8988T (cell line): ENCODE measurements around the gene CALML4.
"Not testable (repeated sequence)": the region's sequence is repeated elsewhere in the genome, so short reads cannot be mapped to it uniquely, and the experiment has no call there.

Experiments used
- DNase-seq: peaks from one replicate; pipeline ENCODE4 v3.0.0; 2011

The CALML4 gene

DNA sequence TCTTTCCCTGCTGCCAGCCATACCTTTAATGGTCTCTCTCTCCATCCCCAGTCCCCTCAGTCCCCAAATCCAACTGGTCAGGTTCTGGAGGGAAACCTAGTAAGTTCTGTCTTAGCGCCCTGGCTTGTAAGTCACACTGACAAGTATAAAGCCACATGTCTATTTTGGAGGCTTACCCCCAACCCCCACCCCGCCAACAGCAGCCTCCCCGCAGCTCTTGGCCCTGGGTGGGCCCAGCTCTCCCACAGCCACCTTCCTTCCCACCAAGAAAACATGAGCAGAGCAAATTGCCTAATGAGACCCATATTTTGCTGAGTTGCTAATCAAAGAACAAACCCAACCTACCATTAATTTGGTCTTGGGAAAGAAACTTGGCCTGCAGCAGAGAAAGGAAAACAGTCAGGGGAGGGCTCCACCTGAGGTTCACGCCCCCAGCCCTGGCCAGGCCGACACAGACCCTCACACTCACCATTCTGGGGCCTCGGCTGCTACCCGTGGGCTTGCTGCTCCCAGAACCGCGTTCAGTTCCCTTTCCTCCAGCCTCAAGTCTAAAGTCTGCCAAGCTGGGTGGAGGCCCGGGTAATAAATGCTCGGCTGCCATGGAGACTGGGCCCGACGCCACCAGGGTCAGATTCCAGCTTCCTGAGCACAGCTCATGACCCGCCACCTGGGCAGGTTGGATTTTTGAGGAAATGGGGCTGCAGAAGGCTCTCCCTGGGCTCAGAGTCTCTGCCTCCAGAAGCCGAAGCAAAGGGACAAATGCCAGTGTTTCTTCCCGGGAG is at the start of gene CALML4:
TSS of gene CALML4 (minus strand) at position 557 of the 782 bp plus-strand sequence. CDS start at position 472, 85 bp downstream.
- DNase-seq, result no peak

DNA sequence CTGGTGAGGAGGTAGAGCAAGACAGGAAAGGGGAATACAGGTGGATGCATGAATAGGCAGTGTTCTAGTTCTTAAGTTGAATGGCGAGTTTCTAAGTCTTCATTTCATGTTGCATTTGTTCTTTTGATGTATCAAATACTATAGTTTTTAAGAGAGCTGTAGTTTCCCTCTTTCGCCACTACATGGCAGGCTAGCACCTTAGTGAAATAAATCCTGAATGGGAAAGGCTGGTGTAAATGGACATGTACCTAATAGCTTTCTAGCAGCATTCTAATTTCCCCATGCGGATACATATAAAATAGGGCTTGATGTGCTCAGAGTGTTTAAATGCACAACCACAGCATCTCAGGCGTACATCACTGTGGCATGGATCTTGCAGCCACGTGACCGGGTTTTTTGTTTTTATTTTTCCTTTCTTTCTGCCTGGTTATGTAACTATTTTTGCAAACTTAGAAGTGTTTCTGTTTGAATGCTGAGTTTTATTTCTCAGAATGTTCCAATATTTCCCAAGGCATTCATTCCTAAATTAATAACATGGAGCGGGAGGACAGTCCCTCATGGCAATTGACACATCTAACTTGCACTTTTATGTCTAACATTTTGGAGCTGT is 47.9 kb upstream of the CALML4 start:
- no peak for DNase-seq

DNA sequence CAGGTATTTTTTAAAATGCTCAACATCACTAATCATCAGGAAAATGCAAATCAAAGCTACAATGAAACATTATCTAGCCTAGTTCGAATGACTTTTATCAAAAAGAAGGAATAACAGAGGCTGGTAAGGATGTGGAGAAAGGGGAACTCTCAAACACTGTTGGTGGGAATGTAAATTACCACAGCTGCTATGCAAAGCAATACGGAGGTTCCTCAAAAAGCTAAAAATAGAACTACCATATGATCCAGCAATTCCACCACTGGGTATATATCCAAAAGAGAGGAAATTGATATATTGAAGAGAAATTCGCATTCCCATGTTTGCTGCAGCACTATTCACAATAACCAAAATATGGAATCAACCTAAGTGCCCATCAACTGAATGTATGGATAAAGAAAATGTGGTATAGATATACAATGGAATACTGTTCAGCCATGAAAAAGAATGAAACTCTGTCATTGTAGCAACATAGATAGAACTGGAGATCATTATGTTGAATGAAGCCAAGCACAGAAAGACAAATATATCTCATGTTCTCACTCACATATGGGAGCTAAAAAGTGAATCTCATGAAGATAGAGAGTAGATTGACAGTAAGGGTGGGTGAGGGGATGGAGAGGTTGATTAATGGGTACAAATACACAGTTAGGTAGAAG is 44.1 kb upstream of the CALML4 start:
- no peak for DNase-seq

DNA sequence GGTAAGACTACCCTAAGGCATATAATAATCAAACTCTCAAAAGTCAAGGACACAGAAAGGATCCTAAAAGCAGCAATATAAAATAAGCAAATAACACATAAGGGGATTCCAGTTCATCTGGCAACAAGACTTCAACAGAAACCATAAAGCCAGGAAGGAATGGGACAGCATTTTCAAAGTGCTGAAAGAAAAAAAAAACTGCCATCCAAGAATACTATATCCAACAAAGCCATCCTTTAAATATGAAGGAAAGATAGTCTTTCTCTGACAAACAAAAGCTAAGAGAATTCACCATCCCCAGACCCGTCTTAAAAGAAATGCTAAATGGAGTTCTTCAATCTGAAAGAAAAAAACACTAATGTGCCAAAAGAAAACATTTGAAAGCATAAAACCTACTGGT is 39.1 kb upstream of the CALML4 start:
- DNase-seq, result no peak

DNA sequence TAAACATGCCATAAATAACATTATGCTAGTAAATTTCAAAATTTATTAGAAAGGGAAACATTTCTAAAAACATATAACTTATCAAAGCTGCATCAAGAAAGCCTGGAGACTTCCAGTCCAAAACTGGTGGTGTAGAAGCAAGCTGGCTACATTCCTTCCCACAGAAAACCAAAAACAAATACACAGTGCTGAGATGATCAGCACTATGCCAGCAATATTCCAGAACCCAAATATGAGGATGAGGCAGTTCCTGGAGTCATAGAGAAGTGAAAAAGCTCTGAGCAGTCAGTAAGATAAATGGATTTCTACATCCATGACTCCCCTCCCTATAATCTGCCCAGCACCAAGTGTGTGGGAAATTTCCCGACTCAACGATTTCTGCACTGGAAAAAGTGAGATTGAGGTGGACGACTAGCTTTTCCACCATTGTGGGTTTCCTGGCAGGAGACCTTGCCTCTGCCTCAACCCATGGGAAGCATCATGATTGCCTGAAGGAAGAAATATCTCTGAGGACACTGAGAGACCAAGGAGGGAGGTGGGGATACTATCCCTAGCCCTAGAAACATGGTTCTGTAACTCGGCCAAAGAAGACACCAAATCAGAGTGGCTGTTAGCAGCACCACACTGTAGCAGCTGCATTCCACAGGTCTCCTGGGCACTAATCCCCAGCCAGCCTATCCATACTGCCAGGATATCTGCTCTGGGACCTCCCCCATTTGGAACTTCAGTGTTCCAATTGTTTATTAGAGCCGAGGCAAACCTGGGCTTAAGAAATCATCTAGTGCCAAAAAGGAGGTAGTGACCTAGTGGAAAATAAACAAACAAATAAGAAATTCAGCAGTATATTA is 36.2 kb upstream of the CALML4 start:
- no peak for DNase-seq

DNA sequence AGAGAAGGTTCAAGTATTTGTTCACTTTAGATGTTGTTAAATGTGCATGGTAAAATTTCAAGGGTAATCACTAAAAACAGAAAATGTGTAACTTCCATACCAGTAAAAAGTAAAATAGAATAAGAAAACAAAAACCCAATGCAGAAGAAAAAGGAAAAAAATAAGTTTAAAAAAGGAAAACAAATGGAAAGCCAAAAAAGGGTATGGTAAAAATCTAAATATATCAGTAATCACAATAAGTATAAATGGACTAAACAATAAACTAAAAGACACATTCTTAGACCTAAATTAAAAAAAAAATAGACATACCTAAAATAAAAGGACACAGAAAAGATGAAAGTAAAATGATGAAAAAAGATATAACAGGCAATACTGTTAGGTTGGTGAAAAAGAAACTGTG is 33.9 kb upstream of the CALML4 start:
- no peak for DNase-seq

DNA sequence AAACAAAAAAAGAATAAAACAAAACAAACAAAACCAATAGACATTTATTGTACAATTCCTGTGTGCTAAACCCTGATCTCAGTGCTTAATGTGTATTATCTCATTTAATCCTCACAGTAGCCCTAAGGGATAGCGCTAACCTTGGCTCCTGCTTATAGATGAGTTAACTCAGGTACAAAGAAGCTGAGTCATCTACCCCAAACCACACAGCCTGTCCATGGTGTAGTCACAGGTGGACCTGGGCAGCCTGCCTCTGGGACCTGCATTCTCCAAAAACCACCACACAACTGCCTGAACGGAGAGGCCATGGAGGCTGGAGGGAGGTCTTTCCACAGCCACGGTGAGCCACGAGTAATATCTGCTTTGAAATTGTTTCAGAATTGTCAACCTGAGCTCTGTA is 29.9 kb upstream of the CALML4 start:
- DNase-seq, result no peak

GRCh38 chr15:68234520-68234919 is 29.4 kb upstream of the CALML4 start:
- not testable (repeated sequence) for DNase-seq

- no peak for DNase-seq
Observed at GRCh38 chr15:68234060-68234459, 28.9 kb upstream of the CALML4 start.

- no peak for DNase-seq
Observed at GRCh38 chr15:68232937-68233336, 27.8 kb upstream of the CALML4 start.

GRCh38 chr15:68232449-68232848 is 27.3 kb upstream of the CALML4 start:
- no peak for DNase-seq

- no peak for DNase-seq
Observed at GRCh38 chr15:68231102-68231818, 26.1 kb upstream of the CALML4 start.

DNA sequence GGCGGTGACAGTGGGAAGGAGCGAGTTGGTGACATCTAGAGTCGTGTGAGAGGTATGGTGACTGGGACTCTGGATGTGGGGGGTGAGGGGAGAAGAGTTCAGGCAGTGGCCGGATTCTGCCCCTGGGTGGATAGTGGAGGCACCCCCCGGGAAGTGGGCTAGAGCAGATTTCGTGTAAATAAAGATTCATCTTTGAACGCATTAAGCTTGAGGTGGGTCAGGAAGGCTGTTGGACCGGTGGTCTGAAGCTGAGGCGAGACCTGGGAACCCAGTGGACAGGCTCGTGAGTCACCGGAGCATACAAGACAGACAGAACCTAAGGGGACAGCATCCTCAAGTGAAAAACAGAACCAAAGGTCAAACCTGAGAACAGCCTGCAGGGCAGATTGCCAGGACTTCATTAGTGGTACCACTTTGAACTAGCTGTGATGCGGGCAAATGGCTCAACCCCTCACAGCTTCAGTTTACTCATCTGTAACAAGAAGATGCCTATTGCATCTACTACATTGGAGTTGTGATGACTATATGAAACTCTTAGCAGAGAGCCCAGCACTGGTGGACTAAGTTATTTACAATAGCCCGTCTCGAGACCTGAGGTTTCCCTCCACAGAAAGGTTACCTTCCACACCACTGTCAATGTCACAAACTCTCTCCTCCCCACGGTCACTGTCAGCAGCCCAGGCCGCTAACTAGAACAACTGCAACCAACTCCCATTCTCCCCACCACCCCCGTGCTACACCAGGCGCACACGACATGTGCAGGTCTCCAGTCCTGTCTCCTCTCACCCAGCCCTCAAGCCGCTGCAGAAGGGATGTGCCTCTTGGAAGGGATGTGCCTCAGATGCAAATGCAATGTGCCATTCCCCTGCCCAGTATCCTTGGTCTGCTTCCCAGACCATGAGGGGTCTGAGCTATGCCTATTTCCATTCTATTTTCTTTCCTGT is 25.3 kb upstream of the CALML4 start:
- no peak for DNase-seq

GRCh38 chr15:68229386-68230156 is 24.4 kb upstream of the CALML4 start, which contains the start of gene CLN6:
Gene CLN6, minus strand, starts transcription at chr15:68229728. Its CDS starts 144 bp downstream, at chr15:68229584.
- peak; percentile 66 for DNase-seq

DNA sequence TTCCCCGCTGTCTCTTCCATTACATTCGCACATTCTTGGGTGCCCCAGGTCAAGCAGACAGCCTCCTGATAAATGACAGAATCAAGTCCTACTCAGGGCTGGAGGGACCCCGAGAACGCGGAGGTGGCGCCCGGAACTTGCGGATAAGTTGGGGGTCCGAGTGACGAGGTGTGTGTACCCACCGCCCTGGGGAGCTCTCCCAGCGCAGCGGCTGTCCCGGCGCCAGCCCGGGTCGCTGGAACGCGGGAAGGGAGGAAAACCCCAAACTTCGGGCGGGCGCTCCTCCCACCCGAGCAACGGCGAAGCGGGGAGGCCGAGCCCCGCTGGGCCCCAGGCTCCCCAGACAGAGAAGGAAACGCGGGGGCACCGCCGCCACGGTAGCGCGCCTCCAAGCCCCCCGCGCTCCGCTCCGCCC is 23.8 kb upstream of the CALML4 start:
- no peak for DNase-seq

- DNase-seq, result no peak
Observed at GRCh38 chr15:68228143-68228970, 23.2 kb upstream of the CALML4 start.

- no peak for DNase-seq
Observed at GRCh38 chr15:68227643-68228142, 22.6 kb upstream of the CALML4 start.

- not testable (repeated sequence) for DNase-seq
Observed at GRCh38 chr15:68225442-68225841, 20.3 kb upstream of the CALML4 start.
